GM12891 (cell line): ENCODE data around the gene ZNF738. TPM values are rescaled to one million over a fixed set of nuclear protein-coding genes. Genes with fewer than 3 reads are reported as not detected.
"Not testable (repeated sequence)": the region's sequence is repeated elsewhere in the genome, so short reads cannot be mapped to it uniquely, and the experiment has no call there.

Experiments used
- DNase-seq: peaks from one replicate; pipeline ENCODE4 v3.0.0; 2011; ENCODE audit warnings: low spot score; ENCODE audit not compliant: insufficient read length
- FAIRE-seq: peaks from 2 replicates; lab custom pipeline; 2011; peaks lifted over from hg19 to GRCh38; lab: Jason Lieb, UNC
- PAX5 ChIP-seq: IDR thresholded peaks from 2 replicates; pipeline ENCODE4 v1.6.1; 2011; ENCODE audit warnings: low read length, moderate library complexity, mild to moderate bottlenecking; ENCODE audit not compliant: insufficient read depth, severe bottlenecking
- POLR2A ChIP-seq: IDR thresholded peaks from 2 replicates; pipeline ENCODE4 v1.6.1; 2011; ENCODE audit warnings: low read depth, low read length, control low read depth
- POLR2AphosphoS5 ChIP-seq: IDR thresholded peaks from 2 replicates; pipeline ENCODE4 v1.6.1; 2011; ENCODE audit warnings: low read depth, low read length, control low read depth
- POU2F2 ChIP-seq: IDR thresholded peaks from 2 replicates; pipeline ENCODE4 v1.6.1; 2011; ENCODE audit warnings: low read depth, mild to moderate bottlenecking, control low read depth, low read length, moderate library complexity
- SPI1 ChIP-seq: IDR thresholded peaks from 2 replicates; pipeline ENCODE4 v1.6.1; 2011; ENCODE audit warnings: low read depth, low read length, control low read depth
- TAF1 ChIP-seq: IDR thresholded peaks from 2 replicates; pipeline ENCODE4 v1.6.1; 2011; ENCODE audit warnings: low read depth, low read length, control low read depth
- polyA plus RNA-seq: library from polyadenylated mRNA; unstranded; fragments of >200 nt; gene quantifications from one replicate; pipeline ENCODE4 v1.2.1, GENCODE V29; 2012; ENCODE audit warnings: low read depth, missing spikeins, inconsistent platforms; ENCODE audit not compliant: missing spikeins

The ZNF738 gene
- polyA plus RNA-seq: 8.7 TPM

GRCh38 chr19:21358768-21359451 lies at the start of gene ZNF738:
TSS of gene ZNF738 (plus strand) at chr19:21359000. CDS start at chr19:21359141, 141 bp downstream.
- peak; percentile 70 for DNase-seq
- peak; percentile 93 for FAIRE-seq
- TF ChIP-seq POU2F2 (0 out of 2 replicates have a peak, but pooled peaks have one; percentile 8), TAF1 (peak; percentile 78), PAX5 (no peak), SPI1 (no peak), POLR2A (peak; percentile 74), POLR2AphosphoS5 (peak; percentile 80)

GRCh38 chr19:21312807-21313206 lies 46.0 kb upstream of the ZNF738 start:
- not testable (repeated sequence) for FAIRE-seq, DNase-seq

GRCh38 chr19:21314676-21315075 lies 44.1 kb upstream of the ZNF738 start:
- TF ChIP-seq POLR2AphosphoS5: no peak
- no peak for TF ChIP-seq PAX5
- TF ChIP-seq TAF1: no peak
- TF ChIP-seq SPI1: no peak
- no peak for TF ChIP-seq POU2F2
- TF ChIP-seq POLR2A: no peak
- DNase-seq (no peak), FAIRE-seq (no peak)

GRCh38 chr19:21317821-21318220 lies 41.0 kb upstream of the ZNF738 start:
- no peak for TF ChIP-seq POLR2AphosphoS5
- TF ChIP-seq TAF1: no peak
- DNase-seq: no peak
- no peak for FAIRE-seq

GRCh38 chr19:21321134-21321533 lies 37.7 kb upstream of the ZNF738 start:
- TF ChIP-seq POLR2AphosphoS5: no peak
- TF ChIP-seq POU2F2: no peak
- no peak for TF ChIP-seq TAF1
- no peak for TF ChIP-seq PAX5
- TF ChIP-seq POLR2A: no peak
- FAIRE-seq: no peak
- DNase-seq: no peak

- no peak for FAIRE-seq
- TF ChIP-seq POLR2AphosphoS5 (no peak), POU2F2 (no peak), TAF1 (no peak), POLR2A (no peak)
- no peak for DNase-seq
Measured at GRCh38 chr19:21321996-21322395, 36.8 kb upstream of the ZNF738 start.

- no peak for DNase-seq
- no peak for TF ChIP-seq POLR2AphosphoS5
- no peak for TF ChIP-seq POU2F2
- FAIRE-seq: no peak
Measured at GRCh38 chr19:21322528-21322927, 36.3 kb upstream of the ZNF738 start.

- FAIRE-seq (no peak), DNase-seq (no peak)
- TF ChIP-seq SPI1 (no peak), PAX5 (no peak), POLR2AphosphoS5 (no peak), POU2F2 (no peak), TAF1 (no peak), POLR2A (no peak)
Measured at GRCh38 chr19:21323000-21323399, 35.8 kb upstream of the ZNF738 start.

GRCh38 chr19:21326169-21326568 lies 32.6 kb upstream of the ZNF738 start:
- DNase-seq: no peak
- no peak for FAIRE-seq
- no peak for TF ChIP-seq POU2F2
- no peak for TF ChIP-seq POLR2A
- TF ChIP-seq TAF1: no peak
- TF ChIP-seq POLR2AphosphoS5: no peak
- TF ChIP-seq PAX5: no peak
- TF ChIP-seq SPI1: no peak

GRCh38 chr19:21328406-21328805 lies 30.4 kb upstream of the ZNF738 start:
- TF ChIP-seq TAF1 (no peak), SPI1 (no peak), POU2F2 (no peak), PAX5 (no peak), POLR2A (no peak), POLR2AphosphoS5 (no peak)
- DNase-seq (no peak), FAIRE-seq (no peak)
